H1 (cell line): ENCODE results near the gene STARD8. TPM values are rescaled to one million over a fixed set of nuclear protein-coding genes. Genes with fewer than 3 reads are reported as not detected.

Experiments used
- BACH1 ChIP-seq: IDR thresholded peaks from 2 replicates; pipeline ENCODE4 v1.6.1; 2012; ENCODE audit warnings: low read length, improper control_type of control experiment
- CBX8 ChIP-seq: fragments of 300-800, 300-1000 bp; sonication (generic); IDR thresholded peaks from 2 replicates; pipeline ENCODE4 v1.7.1; 2016; ENCODE audit warnings: low read depth, low read length, borderline replicate concordance
- CEBPB ChIP-seq: IDR thresholded peaks from 2 replicates; pipeline ENCODE4 v1.6.1; 2012; ENCODE audit warnings: low read depth, low read length
- CTCF ChIP-seq, 3 experiments: IDR thresholded peaks; 1 replicate in 2 of 3; 2 replicates in 1 of 3; pipeline versions ENCODE4 v1.5.1 to v1.6.1; 2011; ENCODE audit warnings: low read length in 3 of 3, mild to moderate bottlenecking in 3 of 3, inconsistent platforms in 2 of 3, low read depth in 1 of 3, moderate library complexity in 1 of 3; ENCODE audit not compliant: insufficient read depth in 1 of 3; ENCODE audit errors: control extremely low read depth in 1 of 3
- E2F6 ChIP-seq: IDR thresholded peaks from 2 replicates; pipeline ENCODE4 v1.6.1; 2012; ENCODE audit warnings: inconsistent platforms
- FOSL1 ChIP-seq: IDR thresholded peaks from 2 replicates; pipeline ENCODE4 v1.6.1; 2011; ENCODE audit warnings: mild to moderate bottlenecking, low read depth, low read length, moderate library complexity; ENCODE audit not compliant: insufficient read depth
- GABPA ChIP-seq: IDR thresholded peaks from 2 replicates; pipeline ENCODE4 v1.6.1; 2011; ENCODE audit warnings: mild to moderate bottlenecking, low read length, moderate library complexity, borderline replicate concordance; ENCODE audit not compliant: insufficient read depth
- KDM4A ChIP-seq: IDR thresholded peaks from one replicate; pipeline ENCODE4 v1.7.1; 2012; ENCODE audit warnings: low read depth, mild to moderate bottlenecking, moderate library complexity, low read length, inconsistent platforms; ENCODE audit not compliant: severe bottlenecking
- MAFK ChIP-seq: IDR thresholded peaks from 2 replicates; pipeline ENCODE4 v1.6.1; 2012; ENCODE audit warnings: low read depth, mild to moderate bottlenecking, improper control_type of control experiment, low read length
- MAX ChIP-seq: IDR thresholded peaks from 2 replicates; pipeline ENCODE4 v1.6.1; 2012; ENCODE audit warnings: inconsistent platforms
- RBBP5 ChIP-seq: IDR thresholded peaks from 2 replicates; pipeline ENCODE4 v1.7.1; 2012; ENCODE audit warnings: low read depth, mild to moderate bottlenecking, inconsistent platforms, low read length, moderate library complexity, borderline replicate concordance
- SAP30 ChIP-seq: fragments of 300-600 bp; sonication (generic); IDR thresholded peaks from 2 replicates; pipeline ENCODE4 v1.7.1; 2012; ENCODE audit warnings: low read length, moderate library complexity, mild to moderate bottlenecking, inconsistent platforms; ENCODE audit not compliant: insufficient read depth, insufficient replicate concordance
- SIX5 ChIP-seq: IDR thresholded peaks from 2 replicates; pipeline ENCODE4 v1.6.1; 2011; ENCODE audit warnings: mild to moderate bottlenecking, low read depth, low read length
- SP4 ChIP-seq: IDR thresholded peaks from 2 replicates; pipeline ENCODE4 v1.6.1; 2012; ENCODE audit warnings: low read length, inconsistent platforms
- SRF ChIP-seq: IDR thresholded peaks from 2 replicates; pipeline ENCODE4 v1.6.1; 2011; ENCODE audit warnings: mild to moderate bottlenecking, low read depth, low read length, moderate library complexity
- TBP ChIP-seq: IDR thresholded peaks from 2 replicates; pipeline ENCODE4 v1.6.1; 2011; ENCODE audit warnings: low read depth, low read length, improper control_type of control experiment
- TEAD4 ChIP-seq: IDR thresholded peaks from 2 replicates; pipeline ENCODE4 v1.6.1; 2012; ENCODE audit warnings: low read depth, low read length, inconsistent platforms, mixed read lengths
- USF2 ChIP-seq: IDR thresholded peaks from 2 replicates; pipeline ENCODE4 v1.6.1; 2011; ENCODE audit warnings: low read length, improper control_type of control experiment
- ZNF274 ChIP-seq: IDR thresholded peaks from 2 replicates; pipeline ENCODE4 v1.7.0; 2012; ENCODE audit warnings: low read length, borderline replicate concordance; ENCODE audit errors: extremely low read depth
- polyA plus RNA-seq, 7 experiments: library from polyadenylated mRNA; depleted of rRNA in 3 of 7; stranded (reverse) in 5 of 7; unstranded in 2 of 7; fragments of >200 nt in 5 of 7; fragments of 200-250 nt in 2 of 7; gene quantifications; 1 replicate in 5 of 7; 2 replicates in 1 of 7; 4 replicates in 1 of 7; pipeline versions ENCODE4 v1.2.1 to v1.2.3, GENCODE V29; 2011 to 2013; ENCODE audit warnings: missing spikeins in 2 of 7, mixed read lengths in 2 of 7
- total RNA-seq: library from RNA; stranded (reverse); fragmentation: NEBNext Ultra II Directional; extraction: Animal tissue kit (Norgen Biotek cat#: 25700); gene quantifications from 2 replicates; pipeline ENCODE4 v1.2.1, GENCODE V29; 2021

STARD8 gene
- total and polyA plus RNA-seq, 2 of the 8 experiments (the other 6 are each of a cell fraction or from before 2014, with no cell fraction given), result 1.8 to 3.8 TPM

GRCh38 chrX:68686097-68686977, 38.9 kb downstream of the STARD8 start (continued):
- TF ChIP-seq BACH1 (no peak), SAP30 (no peak), TEAD4 (no peak), GABPA (no peak), CEBPB (no peak), CTCF (IDR thresholded peaks at IDR 0.05; ENCODE audit: control extremely low read depth in 1 of 3, insufficient read depth in 1 of 3, low read depth in 1 of 3, low read length in 3 of 3) (no peak), SIX5 (no peak), USF2 (no peak), SP4 (no peak), MAX (peak; percentile 57), ZNF274 (no peak), FOSL1 (no peak), CBX8 (no peak), KDM4A (peak; percentile 56), E2F6 (peak; percentile 44), SRF (no peak), MAFK (no peak), RBBP5 (no peak), TBP (no peak; the same call in 1 of the 2 replicates)
